Measurements from ENCODE around the gene LETM1.

- TF ChIP-seq EZH2 (IDR thresholded peaks at IDR 0.05; ENCODE audit: low read length) (no peak), CTCF (optimal IDR thresholded peaks at IDR 0.05 in 1 of 3, IDR thresholded peaks at IDR 0.05 in 1 of 3, conservative IDR thresholded peaks at IDR 0.05 in 1 of 3; ENCODE audit: extremely low read depth in 1 of 3, insufficient read depth in 2 of 3, low read length in 3 of 3) (no peak)
Measured at GRCh38 chr4:1898681-1899080, 42.7 kb upstream of the LETM1 start.

All from keratinocyte (primary cell).